ENCODE data around the gene GBA3. TPM values are rescaled to one million over a fixed set of nuclear protein-coding genes. Genes with fewer than 3 reads are reported as not detected.

Gene GBA3
- not detected in 2 replicates for polyA plus RNA-seq (2011; rRNA removed)
- polyA minus RNA-seq (2011; rRNA and poly(A)+ RNA removed) = not detected in 2 replicates

GRCh38 chr4:22692736-22693135 is at the start of gene GBA3:
TSS of gene GBA3 (plus strand) at chr4:22692937.
- H3K27ac ChIP-seq (ENCODE audit: low read depth, low read length) = no peak within 1 kb of the TSS
- H3K4me3 ChIP-seq (ENCODE audit: low read depth, low read length) = no peak within 1 kb of the TSS
- ChIA-PET CTCF (interaction anchor here (0.8 to 1.9 kb wide), 5 partner anchors 279 to 903 kb away, joined by 3 to 19 read pairs (median 12); no protein-coding TSS in a partner anchor), POLR2A (no interaction called here)
- DNase-seq (ENCODE audit: low read depth, low spot score) = no peak
- TF ChIP-seq CTCF (IDR thresholded peaks at IDR 0.05; ENCODE audit: low read depth, low read length) = no peak
- H3K27me3 ChIP-seq (ENCODE audit: control insufficient read depth, insufficient read depth, low read length) = no peaks in the 10 kb centered on the region
- no peaks in the 10 kb centered on the region for H3K9me3 ChIP-seq (ENCODE audit: control insufficient read depth, insufficient read depth, low read length)

GRCh38 chr4:22643952-22644351 is 48.8 kb upstream of the GBA3 start:
- ChIA-PET CTCF (no interaction called here), POLR2A (no interaction called here)
- no peak for TF ChIP-seq CTCF (IDR thresholded peaks at IDR 0.05; ENCODE audit: low read depth, low read length)
- H3K4me3 ChIP-seq (ENCODE audit: low read depth, low read length) = no peak overlapping the region
- no peaks in the 10 kb centered on the region for H3K27me3 ChIP-seq (ENCODE audit: control insufficient read depth, insufficient read depth, low read length)
- no peak overlapping the region for H3K27ac ChIP-seq (ENCODE audit: low read depth, low read length)
- no peaks in the 10 kb centered on the region for H3K9me3 ChIP-seq (ENCODE audit: control insufficient read depth, insufficient read depth, low read length)
- no peak for DNase-seq (ENCODE audit: low read depth, low spot score)

- no peak overlapping the region for H3K4me3 ChIP-seq (ENCODE audit: low read depth, low read length)
- ChIA-PET POLR2A (no interaction called here), CTCF (no interaction called here)
- no peaks in the 10 kb centered on the region for H3K27me3 ChIP-seq (ENCODE audit: control insufficient read depth, insufficient read depth, low read length)
- DNase-seq (ENCODE audit: low read depth, low spot score) = no peak
- no peaks in the 10 kb centered on the region for H3K9me3 ChIP-seq (ENCODE audit: control insufficient read depth, insufficient read depth, low read length)
- no peak overlapping the region for H3K27ac ChIP-seq (ENCODE audit: low read depth, low read length)
- no peak for TF ChIP-seq CTCF (IDR thresholded peaks at IDR 0.05; ENCODE audit: low read depth, low read length)
These were observed 47.1 kb upstream of the GBA3 start for GRCh38 chr4:22645481-22646182.

GRCh38 chr4:22648996-22649395 is 43.7 kb upstream of the GBA3 start:
- ChIA-PET CTCF (no interaction called here), POLR2A (no interaction called here)
- no peaks in the 10 kb centered on the region for H3K27me3 ChIP-seq (ENCODE audit: control insufficient read depth, insufficient read depth, low read length)
- H3K9me3 ChIP-seq (ENCODE audit: control insufficient read depth, insufficient read depth, low read length) = no peaks in the 10 kb centered on the region
- no peak for DNase-seq (ENCODE audit: low read depth, low spot score)
- TF ChIP-seq CTCF (IDR thresholded peaks at IDR 0.05; ENCODE audit: low read depth, low read length) = no peak
- no peak overlapping the region for H3K27ac ChIP-seq (ENCODE audit: low read depth, low read length)
- no peak overlapping the region for H3K4me3 ChIP-seq (ENCODE audit: low read depth, low read length)

- no peak for TF ChIP-seq CTCF (IDR thresholded peaks at IDR 0.05; ENCODE audit: low read depth, low read length)
- Histone ChIP-seq H3K4me3 (ENCODE audit: low read depth, low read length) (no peak overlapping the region), H3K9me3 (ENCODE audit: control insufficient read depth, insufficient read depth, low read length) (no peaks in the 10 kb centered on the region), H3K27ac (ENCODE audit: low read depth, low read length) (no peak overlapping the region), H3K27me3 (ENCODE audit: control insufficient read depth, insufficient read depth, low read length) (no peaks in the 10 kb centered on the region)
- no peak for DNase-seq (ENCODE audit: low read depth, low spot score)
- ChIA-PET CTCF (interaction anchor here (0.7 kb wide), 1 partner anchor 262 kb away, joined by 4 read pairs; no protein-coding TSS in a partner anchor), POLR2A (no interaction called here)
These were observed 42.0 kb upstream of the GBA3 start for GRCh38 chr4:22650771-22651170.
